B cell (primary cell): ENCODE measurements around the gene ZNF672. TPM values are rescaled to one million over a fixed set of nuclear protein-coding genes. Genes with fewer than 3 reads are reported as not detected.

Experiments
- ATAC-seq: fragments of 200-7000 bp; cut with Tn5 transposase; one replicate; pipeline ENCODE4 v1.10.0; 2021; ENCODE audit warnings: low read depth, mild to moderate bottlenecking, moderate number of reproducible peaks, moderate library complexity
- CTCF ChIA-PET: fragments of 350-600 bp; sonication (Branson Sonifier 250); formaldehyde crosslinking; loops from one replicate; lab custom pipeline; 2021; ENCODE audit warnings: antibody characterized with exemption, inconsistent platforms; lab: Charles Lee
- POLR2A ChIA-PET: fragments of 350-600 bp; sonication (Branson Sonifier 250); formaldehyde crosslinking; loops from one replicate; lab custom pipeline; 2021; ENCODE audit warnings: antibody characterized with exemption; lab: Charles Lee
- DNase-seq: peaks from one replicate; pipeline ENCODE4 v3.0.0; 2013
- H2AFZ ChIP-seq: 2 replicates; pipeline ENCODE4 v1.6.1; 2012; ENCODE audit warnings: mild to moderate bottlenecking, low read depth, low read length; ENCODE audit not compliant: insufficient read depth, poor library complexity, severe bottlenecking
- H3K27ac ChIP-seq, 2 donors: 1 replicate in 1 of 2; 2 replicates in 1 of 2; pipeline ENCODE4 v1.5.1; 2012 to 2013; ENCODE audit warnings: low read length in 2 of 2, mild to moderate bottlenecking in 2 of 2, moderate library complexity in 1 of 2
- H3K27me3 ChIP-seq, 4 experiments: fragments of 200-600 bp in 1 of 4; sonication (generic) in 1 of 4; replicated peaks in 1 of 4; 1 replicate in 2 of 4; 2 replicates in 2 of 4; pipeline versions ENCODE4 v1.6.1 to v1.7.0; 2013 to 2016; ENCODE audit warnings: low read length in 3 of 4, mild to moderate bottlenecking in 2 of 4, mixed read lengths in 1 of 4, moderate library complexity in 1 of 4; ENCODE audit not compliant: insufficient read depth in 4 of 4, control insufficient read depth in 3 of 4; ENCODE audit errors: control extremely low read depth in 1 of 4
- H3K36me3 ChIP-seq, 2 experiments: replicated peaks in 1 of 2; 1 replicate in 1 of 2; 2 replicates in 1 of 2; pipeline versions ENCODE4 v1.6.1 to v1.7.1; 2013; ENCODE audit warnings: low read length in 1 of 2; ENCODE audit not compliant: insufficient read depth in 2 of 2, control insufficient read depth in 1 of 2; ENCODE audit errors: control extremely low read depth in 1 of 2, extremely low read depth in 1 of 2
- H3K4me1 ChIP-seq, 2 donors: fragments of 200-600 bp in 1 of 2; sonication (generic) in 1 of 2; 1 replicate in 1 of 2; 2 replicates in 1 of 2; pipeline versions ENCODE4 v1.5.1 to v1.6.1; 2013 to 2017; ENCODE audit warnings: low read length in 2 of 2; ENCODE audit not compliant: control insufficient read depth in 2 of 2, insufficient read depth in 2 of 2
- H3K4me2 ChIP-seq: replicated peaks from 2 replicates; pipeline ENCODE3; 2012; ENCODE audit warnings: mild to moderate bottlenecking, low read depth, low read length; ENCODE audit not compliant: poor library complexity, severe bottlenecking
- H3K4me3 ChIP-seq, 5 experiments: fragments of 200-600 bp in 1 of 5; sonication (generic) in 1 of 5; 1 replicate in 3 of 5; 2 replicates in 2 of 5; pipeline versions ENCODE4 v1.5.1 to v1.7.0; 2011 to 2016; ENCODE audit warnings: low read length in 4 of 5, mild to moderate bottlenecking in 4 of 5, low read depth in 2 of 5, control low read depth in 1 of 5, moderate library complexity in 1 of 5; ENCODE audit not compliant: insufficient read depth in 1 of 5; ENCODE audit errors: control extremely low read depth in 1 of 5, extremely low read depth in 1 of 5
- H3K79me2 ChIP-seq: fragments of 200-600 bp; sonication (generic); one replicate; pipeline ENCODE4 v1.6.0; 2016; ENCODE audit warnings: low read length; ENCODE audit not compliant: control insufficient read depth, insufficient read depth
- H3K9ac ChIP-seq: fragments of 200-600 bp; sonication (generic); 2 replicates; pipeline ENCODE4 v1.6.1; 2017; ENCODE audit warnings: mild to moderate bottlenecking, low read length, moderate library complexity
- H3K9me3 ChIP-seq, 3 donors: one replicate each; pipeline versions ENCODE4 v1.6.1 to v1.7.1; 2013; ENCODE audit warnings: low read length in 2 of 3; ENCODE audit not compliant: control insufficient read depth in 2 of 3, insufficient read depth in 1 of 3; ENCODE audit errors: control extremely low read depth in 1 of 3
- H4K20me1 ChIP-seq: 2 replicates; pipeline ENCODE4 v1.6.0; 2012; ENCODE audit warnings: mild to moderate bottlenecking, low read length; ENCODE audit not compliant: insufficient read depth, control insufficient read depth, poor library complexity, severe bottlenecking
- H3K27ac Mint-ChIP-seq: one replicate; pipeline ENCODE4 v1.8.0; 2021; ENCODE audit warnings: mixed read lengths
- H3K27me3 Mint-ChIP-seq: one replicate; pipeline ENCODE4 v1.8.0; 2021; ENCODE audit warnings: mixed read lengths
- H3K4me1 Mint-ChIP-seq: one replicate; pipeline ENCODE4 v1.8.0; 2021; ENCODE audit warnings: mixed read lengths
- H3K4me3 Mint-ChIP-seq: one replicate; pipeline ENCODE4 v1.8.0; 2021; ENCODE audit warnings: mixed read lengths
- H3K9me3 Mint-ChIP-seq: one replicate; pipeline ENCODE4 v1.8.0; 2022; ENCODE audit warnings: mixed read lengths; ENCODE audit not compliant: insufficient read depth
- CTCF ChIP-seq: fragments of 200-600 bp; IDR thresholded peaks from one replicate; pipeline ENCODE4 v1.8.0; 2022; ENCODE audit warnings: antibody characterized with exemption, mild to moderate bottlenecking
- EZH2 ChIP-seq: IDR thresholded peaks from 2 replicates; pipeline ENCODE4 v1.6.1; 2012; ENCODE audit warnings: borderline replicate concordance, low read depth, mild to moderate bottlenecking, moderate library complexity, low read length; ENCODE audit not compliant: insufficient read depth, poor library complexity, severe bottlenecking
- WGBS: methylation state at CpG from one replicate; pipeline ENCODE4 v1.1.5; 2013; ENCODE audit warnings: missing lambda C conversion rate; ENCODE audit not compliant: insufficient coverage; 5-methylcytosine and 5-hydroxymethylcytosine counted together
- intact Hi-C: fragments of 100-400 bp; cut with micrococcal nuclease; formaldehyde crosslinking; loops from one replicate; pipeline ENCODE4 v1.10.0; 2022
- polyA plus RNA-seq: library from polyadenylated mRNA; depleted of rRNA; stranded (reverse); fragments of >200 nt; gene quantifications from 2 replicates; pipeline ENCODE4 v1.2.3, GENCODE V29; 2012
- total RNA-seq, 2 donors: library from RNA; stranded (reverse); fragments of 120-200 nt in 1 of 2; gene quantifications; 1 replicate in 1 of 2; 2 replicates in 1 of 2; pipeline versions ENCODE4 v1.2.3 to v1.2.4, GENCODE V29; 2013 to 2022

ZNF672 gene
- total and polyA plus RNA-seq, 2 donors (not counting 1 experiment from before 2014, with no cell fraction given) = 46.4 to 56.3 TPM

GRCh38 chr1:248821101-248821500 lies 16.9 kb upstream of the ZNF672 start:
- TF ChIP-seq CTCF (no peak), EZH2 (no peak)
- intact Hi-C loops = no loop called here
- Histone ChIP-seq H3K4me3 (no peak overlapping the region), H2AFZ (no peak overlapping the region), H3K4me1 (peaks cover 86 to 88% of the 10 kb centered on the region in 2 donors), H3K4me2 (peak overlapping the region; percentile 88), H3K27me3 (no peaks in the 10 kb centered on the region), H3K36me3 (peaks cover 0 to 57% of the 10 kb centered on the region in 2 experiments), H3K79me2 (peaks cover 93% of the 10 kb centered on the region), H4K20me1 (peaks cover 34% of the 10 kb centered on the region), H3K27ac (no peak overlapping the region), H3K9me3 (no peaks in the 10 kb centered on the region), H3K9ac (no peak overlapping the region)
- no peak overlapping the region for H3K4me3 Mint-ChIP-seq
- ChIA-PET CTCF (no interaction called here), POLR2A (no interaction called here)
- ATAC-seq (no peak), DNase-seq (peak; percentile 4)
- H3K4me1 Mint-ChIP-seq = peaks cover 89% of the 10 kb centered on the region
- no peaks in the 10 kb centered on the region for H3K9me3 Mint-ChIP-seq
- 96% methylated on average over 3 of the region's 3 CpGs for WGBS
- H3K27ac Mint-ChIP-seq = peak overlapping the region; percentile 37
- no peaks in the 10 kb centered on the region for H3K27me3 Mint-ChIP-seq

- peaks cover 34% of the 10 kb centered on the region for H4K20me1 ChIP-seq
- H3K27me3 ChIP-seq = no peaks in the 10 kb centered on the region
- H3K4me1 ChIP-seq = peaks cover 81 to 86% of the 10 kb centered on the region in 2 donors
- H3K79me2 ChIP-seq = peaks cover 87% of the 10 kb centered on the region
- H3K4me2 ChIP-seq = peak overlapping the region; percentile 88
- peak overlapping the region; percentile 67 to 73 for H3K27ac ChIP-seq
- H3K36me3 ChIP-seq = peaks cover 0 to 52% of the 10 kb centered on the region in 2 experiments
- H3K9ac ChIP-seq = no peak overlapping the region
- peaks cover 88% of the 10 kb centered on the region for H3K4me1 Mint-ChIP-seq
- ChIA-PET CTCF (interaction anchor here (1.1 to 1.4 kb wide), 3 partner anchors 21 to 199 kb away, joined by 3 read pairs; no protein-coding TSS in a partner anchor), POLR2A (no interaction called here)
- H2AFZ ChIP-seq = no peak overlapping the region
- DNase-seq = peak; percentile 2
- WGBS = 100% methylated on average over 3 of the region's 7 CpGs
- ATAC-seq = no peak
- intact Hi-C loops = no loop called here
- no peaks in the 10 kb centered on the region for H3K9me3 Mint-ChIP-seq
- no peak overlapping the region for H3K4me3 ChIP-seq
- no peaks in the 10 kb centered on the region for H3K9me3 ChIP-seq
- no peaks in the 10 kb centered on the region for H3K27me3 Mint-ChIP-seq
- H3K27ac Mint-ChIP-seq = peak overlapping the region; percentile 82
- H3K4me3 Mint-ChIP-seq = peak overlapping the region; percentile 70
- TF ChIP-seq CTCF (no peak), EZH2 (no peak)
Observed at GRCh38 chr1:248821641-248822040, 16.4 kb upstream of the ZNF672 start.
